GM12865 (cell line): ENCODE measurements around the gene FADS6.

Experiments used
- DNase-seq: peaks from one replicate; pipeline ENCODE4 v3.0.0; 2010; ENCODE audit warnings: low read depth
- H3K4me3 ChIP-seq: 2 replicates; pipeline ENCODE4 v1.5.1; 2011; ENCODE audit warnings: mild to moderate bottlenecking, low read depth, low read length, control low read depth
- TF ChIP-seq, protein P1 (sequence below): IDR thresholded peaks from 2 replicates; pipeline ENCODE4 v1.5.1; 2011; ENCODE audit warnings: low read length, control low read depth, low read depth, inconsistent platforms; ENCODE audit not compliant: insufficient read depth; ENCODE audit errors: missing control alignments

FADS6 gene

DNA sequence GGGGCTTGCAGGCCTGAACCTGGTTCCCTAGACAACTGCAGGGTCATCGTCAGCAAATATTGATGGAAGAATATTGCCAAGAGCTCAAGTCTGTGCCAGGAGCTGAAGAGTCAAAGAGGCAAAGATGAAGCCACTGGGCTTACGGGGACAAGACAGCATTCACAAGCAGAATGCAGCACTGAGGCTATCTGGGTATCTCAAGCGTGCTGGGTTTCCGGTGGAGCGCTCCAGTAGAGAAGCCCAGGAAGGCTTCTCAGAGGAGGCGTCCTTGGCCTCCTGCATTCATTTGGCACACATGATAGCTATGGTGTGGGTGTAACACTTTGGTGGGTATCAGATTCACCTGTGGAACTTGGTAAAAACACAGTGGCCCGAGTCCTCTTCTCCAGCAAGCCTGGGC is 2.9 kb downstream of the FADS6 start:
- no peak for DNase-seq
- TF ChIP-seq, protein P1, sequence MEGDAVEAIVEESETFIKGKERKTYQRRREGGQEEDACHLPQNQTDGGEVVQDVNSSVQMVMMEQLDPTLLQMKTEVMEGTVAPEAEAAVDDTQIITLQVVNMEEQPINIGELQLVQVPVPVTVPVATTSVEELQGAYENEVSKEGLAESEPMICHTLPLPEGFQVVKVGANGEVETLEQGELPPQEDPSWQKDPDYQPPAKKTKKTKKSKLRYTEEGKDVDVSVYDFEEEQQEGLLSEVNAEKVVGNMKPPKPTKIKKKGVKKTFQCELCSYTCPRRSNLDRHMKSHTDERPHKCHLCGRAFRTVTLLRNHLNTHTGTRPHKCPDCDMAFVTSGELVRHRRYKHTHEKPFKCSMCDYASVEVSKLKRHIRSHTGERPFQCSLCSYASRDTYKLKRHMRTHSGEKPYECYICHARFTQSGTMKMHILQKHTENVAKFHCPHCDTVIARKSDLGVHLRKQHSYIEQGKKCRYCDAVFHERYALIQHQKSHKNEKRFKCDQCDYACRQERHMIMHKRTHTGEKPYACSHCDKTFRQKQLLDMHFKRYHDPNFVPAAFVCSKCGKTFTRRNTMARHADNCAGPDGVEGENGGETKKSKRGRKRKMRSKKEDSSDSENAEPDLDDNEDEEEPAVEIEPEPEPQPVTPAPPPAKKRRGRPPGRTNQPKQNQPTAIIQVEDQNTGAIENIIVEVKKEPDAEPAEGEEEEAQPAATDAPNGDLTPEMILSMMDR: no peak
- H3K4me3 ChIP-seq: no peak overlapping the region

DNA sequence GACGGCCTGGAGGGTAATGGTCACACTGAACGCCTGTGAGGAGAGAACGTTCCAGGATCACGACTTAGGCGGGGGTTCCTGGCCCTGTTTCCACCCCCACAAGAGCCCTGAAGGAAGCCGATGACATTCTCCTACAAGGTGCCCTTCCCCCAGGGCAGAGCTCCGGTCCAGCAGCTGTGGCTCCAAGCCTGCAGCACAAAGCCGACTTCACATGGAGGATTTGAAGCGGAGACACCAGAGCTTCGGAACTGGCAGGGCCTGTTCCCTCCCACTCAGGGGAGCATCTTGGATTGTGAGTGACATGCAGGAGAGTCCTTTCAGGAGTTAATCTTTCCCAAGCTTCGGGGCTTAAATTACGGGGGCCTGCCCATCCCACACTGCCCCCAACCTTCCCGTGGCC is 5.0 kb downstream of the FADS6 start:
- TF ChIP-seq, protein P1: no peak
- H3K4me3 ChIP-seq: no peak overlapping the region
- DNase-seq: no peak

DNA sequence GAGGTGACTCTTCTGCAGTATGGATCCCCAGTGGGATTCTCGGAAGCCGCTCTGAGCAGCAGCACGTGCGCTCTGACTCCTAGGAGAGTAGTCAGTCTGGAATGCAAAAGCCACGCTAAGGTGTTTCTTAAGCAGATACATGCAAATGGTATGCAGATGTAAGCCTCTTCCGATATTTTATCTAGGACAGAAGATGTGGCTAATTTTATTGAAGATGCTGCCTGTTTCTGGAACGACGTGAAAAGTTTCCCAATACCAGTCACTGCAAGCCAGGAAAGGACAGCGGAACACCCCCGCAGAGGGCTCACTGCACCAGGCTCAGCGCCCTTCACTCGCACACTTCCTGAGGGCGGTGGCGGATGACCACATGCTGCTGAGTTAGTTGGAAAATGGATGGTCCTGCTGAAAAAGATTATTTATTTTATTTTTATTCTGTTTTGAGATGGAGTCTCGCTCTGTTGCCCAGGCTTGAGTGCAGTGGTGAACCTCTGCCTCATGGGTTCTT is 10.1 kb downstream of the FADS6 start:
- H3K4me3 ChIP-seq: no peak overlapping the region
- no peak for DNase-seq
- TF ChIP-seq, protein P1: no peak

DNA sequence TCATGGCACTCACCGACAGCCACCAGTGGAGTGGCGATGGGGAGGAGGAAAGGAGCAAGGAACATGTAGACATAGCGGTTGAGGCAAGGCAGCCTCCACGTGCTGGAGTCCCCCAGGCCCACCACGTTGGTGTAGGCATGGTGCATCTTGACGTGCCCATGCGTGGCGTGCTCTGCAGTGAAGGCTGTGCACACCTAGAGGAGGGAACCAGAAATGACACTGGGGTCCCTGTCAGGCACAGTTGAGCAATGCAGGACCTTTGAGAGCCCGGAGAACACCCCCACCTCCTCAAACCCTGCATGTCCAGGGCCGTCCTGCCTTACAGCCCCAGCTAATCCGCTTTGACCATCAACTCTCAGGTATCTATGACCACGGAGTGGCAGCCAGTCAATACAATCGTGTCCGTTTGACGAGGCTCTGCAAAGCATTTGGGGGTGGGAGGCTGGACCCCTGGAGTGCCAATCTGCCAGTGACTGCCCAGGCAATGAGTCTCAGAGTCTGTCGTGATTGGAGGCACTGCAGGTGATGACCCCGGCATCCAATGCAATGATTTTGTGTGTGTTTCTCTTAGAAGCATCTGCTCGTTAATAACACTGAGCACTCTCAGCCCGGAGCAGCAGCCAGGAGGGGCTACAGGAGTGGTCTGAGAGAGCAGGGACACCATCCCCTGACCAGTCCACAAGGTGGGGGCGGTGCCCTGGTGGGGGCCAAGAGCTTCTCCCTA is 10.8 kb downstream of the FADS6 start:
- TF ChIP-seq, protein P1: no peak
- DNase-seq: no peak
- no peak overlapping the region for H3K4me3 ChIP-seq

DNA sequence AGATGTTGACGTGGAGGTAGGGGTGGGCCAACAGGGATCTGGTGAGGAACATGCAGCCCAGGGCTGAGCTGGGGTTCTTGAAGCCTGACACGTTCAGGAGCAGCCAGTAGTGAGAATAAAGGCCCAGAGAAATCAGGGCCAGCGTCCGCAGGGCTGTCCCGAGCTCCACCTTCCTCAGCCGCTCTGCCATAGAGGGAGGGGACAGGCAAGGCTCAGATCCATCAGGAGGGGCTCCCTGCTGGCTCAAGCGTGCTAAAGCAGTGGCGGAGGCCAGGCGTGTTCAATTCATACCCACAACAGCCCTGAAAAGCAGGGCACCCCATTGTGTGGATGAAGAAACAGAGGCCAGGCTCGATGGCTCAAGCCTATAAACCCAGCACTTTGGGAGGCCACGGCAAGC is 12.4 kb downstream of the FADS6 start:
- TF ChIP-seq, protein P1: no peak
- DNase-seq: no peak
- H3K4me3 ChIP-seq: no peak overlapping the region

DNA sequence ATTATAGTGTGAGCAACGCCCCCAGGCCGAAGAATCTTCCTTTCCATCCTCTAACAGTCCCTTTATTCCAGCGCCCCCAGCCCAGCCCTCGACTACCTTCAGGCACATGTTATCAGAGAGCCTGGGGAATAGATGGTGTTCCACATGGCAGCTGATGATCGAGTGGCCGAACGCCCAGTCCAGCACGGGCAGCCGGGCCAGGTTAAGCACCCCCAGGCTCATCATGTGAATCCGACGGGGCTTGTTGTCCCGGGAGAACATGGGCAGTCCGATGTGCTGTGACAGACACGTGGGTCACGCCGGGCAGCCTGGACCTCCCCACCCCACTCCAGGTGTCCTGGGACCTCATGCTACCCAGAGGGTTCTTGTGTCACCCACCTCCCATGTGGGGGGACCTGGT is 14.1 kb downstream of the FADS6 start:
- DNase-seq: no peak
- no peak overlapping the region for H3K4me3 ChIP-seq
- TF ChIP-seq, protein P1: no peak

DNA sequence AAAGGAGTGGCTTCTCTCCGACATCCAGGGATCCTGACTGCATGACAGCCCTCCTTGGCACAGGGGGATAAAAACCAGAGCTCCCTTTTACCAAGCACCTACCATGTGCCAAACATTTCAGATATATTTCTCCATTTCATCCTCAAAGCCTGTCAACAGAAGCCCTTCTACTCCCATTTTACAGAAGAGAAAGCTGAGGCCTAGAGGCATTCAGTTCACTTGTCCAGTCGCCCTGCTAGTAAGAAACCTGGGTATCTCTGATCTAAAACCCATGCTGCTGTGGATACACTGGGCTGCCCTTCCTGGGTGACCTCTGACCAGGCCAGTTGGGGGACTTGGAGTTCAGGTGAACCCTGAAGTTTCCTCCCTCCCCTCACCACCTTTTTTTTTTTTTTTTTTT is 14.8 kb downstream of the FADS6 start:
- TF ChIP-seq, protein P1: no peak
- no peak for DNase-seq
- no peak overlapping the region for H3K4me3 ChIP-seq
